ENCODE results near the gene TOMM40L.

DNA sequence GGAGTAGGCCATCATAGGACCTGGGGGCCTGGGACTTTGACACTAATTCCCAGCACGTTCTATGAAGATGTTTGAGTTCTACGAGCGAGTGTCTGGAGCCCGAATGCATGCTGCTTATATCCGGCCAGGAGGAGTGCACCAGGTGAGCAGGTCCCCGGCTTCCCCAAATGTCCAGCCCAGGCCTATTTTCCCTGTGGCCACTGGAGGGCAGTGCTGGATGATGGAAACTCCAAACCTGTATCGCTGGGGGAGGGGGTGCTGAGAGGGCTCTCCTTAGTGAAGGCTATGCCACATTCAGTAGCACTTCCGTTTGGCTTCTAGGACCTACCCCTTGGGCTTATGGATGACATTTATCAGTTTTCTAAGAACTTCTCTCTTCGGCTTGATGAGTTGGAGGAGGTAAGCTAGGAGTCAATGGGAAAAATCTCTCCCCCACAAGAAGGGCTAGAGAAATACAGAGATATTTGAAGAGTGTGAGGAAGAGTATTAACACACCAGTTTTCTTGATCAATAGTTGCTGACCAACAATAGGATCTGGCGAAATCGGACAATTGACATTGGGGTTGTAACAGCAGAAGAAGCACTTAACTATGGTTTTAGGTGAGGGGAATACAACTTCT lies 16.0 kb upstream of the TOMM40L start:
- TF ChIP-seq EP300 (conservative IDR thresholded peaks at IDR 0.05; ENCODE audit: poor library complexity, severe bottlenecking) (no peak), CTCF (IDR thresholded peaks at IDR 0.05; ENCODE audit: poor library complexity, severe bottlenecking) (peak; percentile 87)
